Measurements from ENCODE around the gene SUMF2.
A peak's percentile ranks its signal among the peaks of the same experiment; 100 is the strongest.
"Not testable (repeated sequence)": the region's sequence is repeated elsewhere in the genome, so short reads cannot be mapped to it uniquely, and the experiment has no call there.

SUMF2 gene

GRCh38 chr7:56087445-56087844, 23.4 kb downstream of the SUMF2 start:
- DNase-seq (ENCODE audit: extremely low read depth, low read depth): no peak
- no peak for TF ChIP-seq CTCF (IDR thresholded peaks at IDR 0.05; ENCODE audit: low read depth, low read length)

DNA sequence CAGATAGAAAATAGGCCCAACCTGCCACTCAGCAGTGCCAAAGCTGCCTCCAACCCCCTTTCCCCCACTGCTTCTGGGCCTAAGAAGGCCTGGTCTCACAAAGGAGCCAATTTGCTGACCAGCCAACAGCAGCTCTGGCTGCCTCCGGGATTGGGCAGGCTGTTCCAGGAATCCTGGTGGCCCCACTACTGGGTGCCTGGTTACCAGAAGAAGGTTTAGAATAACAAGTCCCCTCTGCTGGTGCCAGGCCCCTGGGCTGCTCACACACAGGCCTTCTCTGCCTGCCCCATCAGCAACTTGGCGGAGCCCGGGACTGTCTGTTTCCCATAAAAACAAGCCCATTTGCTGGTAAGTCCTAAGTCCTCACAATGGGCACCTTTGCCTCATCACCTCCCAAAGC, 27.5 kb downstream of the SUMF2 start:
- TF ChIP-seq CTCF (IDR thresholded peaks at IDR 0.05; ENCODE audit: low read depth, low read length): no peak
- DNase-seq (ENCODE audit: extremely low read depth, low read depth): peak; percentile 39

- not testable (repeated sequence) for DNase-seq (ENCODE audit: extremely low read depth, low read depth)
These were observed 28.3 kb downstream of the SUMF2 start for GRCh38 chr7:56092388-56092787.

GRCh38 chr7:56092789-56093531, 28.9 kb downstream of the SUMF2 start, which contains the start of gene PHKG1:
TSS of gene PHKG1 (minus strand) at chr7:56092952. CDS start at chr7:56088941, 4,011 bp downstream.
- TF ChIP-seq CTCF (IDR thresholded peaks at IDR 0.05; ENCODE audit: low read depth, low read length): peak; percentile 65
- DNase-seq (ENCODE audit: extremely low read depth, low read depth): peak; percentile 82

DNA sequence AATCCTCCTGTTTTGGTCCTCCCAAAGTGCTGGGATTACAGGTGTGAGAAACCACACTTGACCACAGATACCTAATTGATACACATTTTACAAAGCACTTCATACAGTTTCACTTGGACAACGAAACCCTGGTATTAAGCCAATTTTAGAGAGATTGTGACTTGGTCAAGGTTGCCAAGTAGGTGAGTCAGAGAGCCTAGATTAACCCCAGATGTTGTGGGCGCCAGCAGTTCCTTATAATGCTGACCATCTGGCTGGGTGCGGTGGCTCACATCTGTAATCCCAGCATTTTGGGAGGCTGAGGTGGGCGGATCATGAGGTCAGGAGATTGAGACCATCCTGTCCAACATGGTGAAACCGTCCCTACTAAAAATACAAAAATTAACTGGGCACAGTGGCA, 33.6 kb downstream of the SUMF2 start:
- no peak for TF ChIP-seq CTCF (IDR thresholded peaks at IDR 0.05; ENCODE audit: low read depth, low read length)
- peak; percentile 89 for DNase-seq (ENCODE audit: extremely low read depth, low read depth)

DNA sequence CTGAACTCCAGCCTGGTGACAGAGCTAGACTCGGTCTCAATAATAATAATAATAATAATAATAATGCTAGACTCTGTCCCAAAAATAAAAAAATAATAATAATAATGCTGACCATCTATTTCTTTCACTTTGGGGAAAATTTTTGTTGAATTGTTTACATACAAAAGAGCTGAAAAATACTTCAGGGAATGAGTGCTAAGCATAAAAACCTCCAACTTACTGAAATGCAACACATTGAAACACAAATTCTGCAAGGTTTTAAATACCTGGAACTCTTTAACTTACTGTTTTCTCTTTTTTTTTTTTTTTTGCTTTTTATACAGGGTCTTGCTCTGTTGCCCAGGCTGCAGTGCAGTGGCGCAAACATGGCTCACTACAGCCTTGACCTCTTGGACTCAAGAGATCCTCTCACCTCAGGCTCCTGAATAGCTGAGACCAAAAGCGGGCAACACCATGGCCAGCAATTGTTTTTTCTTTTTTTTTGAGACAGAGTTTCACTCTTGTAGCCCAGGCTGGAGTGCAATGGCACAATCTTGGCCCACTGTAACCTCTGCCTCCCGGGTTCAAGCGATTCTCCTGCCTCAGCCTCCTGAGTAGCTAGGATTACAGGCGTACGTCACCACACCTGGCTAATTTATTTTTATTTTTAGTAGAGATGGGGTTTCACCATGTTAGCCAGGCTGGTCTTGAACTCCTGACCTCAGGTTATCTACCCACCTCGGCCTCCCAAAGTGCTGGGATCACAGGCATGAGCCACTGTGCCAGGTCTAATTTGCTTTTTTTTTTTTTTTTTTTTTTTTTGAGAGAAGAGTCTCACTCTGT, 34.3 kb downstream of the SUMF2 start:
- not testable (repeated sequence) for DNase-seq (ENCODE audit: extremely low read depth, low read depth)

DNA sequence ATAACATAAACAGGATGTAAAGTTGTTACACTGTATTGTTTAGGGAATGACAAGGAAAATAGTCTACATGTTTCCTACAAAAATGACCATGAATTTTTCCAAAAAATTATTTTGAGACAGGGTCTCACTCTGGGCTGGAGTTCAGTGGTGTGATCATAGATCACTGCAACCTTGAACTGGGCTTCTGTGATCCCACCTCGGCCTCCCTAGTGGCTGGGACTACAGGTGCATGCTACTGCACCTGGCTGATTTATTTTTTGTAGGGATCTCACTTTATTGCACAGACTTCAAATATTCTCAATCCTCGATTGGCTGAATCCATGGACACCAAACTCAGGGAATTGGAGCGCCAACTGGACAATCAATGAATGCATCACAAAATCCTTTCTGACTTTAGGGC, 35.6 kb downstream of the SUMF2 start:
- DNase-seq (ENCODE audit: extremely low read depth, low read depth): no peak
- TF ChIP-seq CTCF (IDR thresholded peaks at IDR 0.05; ENCODE audit: low read depth, low read length): no peak

GRCh38 chr7:56104138-56104537, 40.1 kb downstream of the SUMF2 start:
- DNase-seq (ENCODE audit: extremely low read depth, low read depth): not testable (repeated sequence)

DNA sequence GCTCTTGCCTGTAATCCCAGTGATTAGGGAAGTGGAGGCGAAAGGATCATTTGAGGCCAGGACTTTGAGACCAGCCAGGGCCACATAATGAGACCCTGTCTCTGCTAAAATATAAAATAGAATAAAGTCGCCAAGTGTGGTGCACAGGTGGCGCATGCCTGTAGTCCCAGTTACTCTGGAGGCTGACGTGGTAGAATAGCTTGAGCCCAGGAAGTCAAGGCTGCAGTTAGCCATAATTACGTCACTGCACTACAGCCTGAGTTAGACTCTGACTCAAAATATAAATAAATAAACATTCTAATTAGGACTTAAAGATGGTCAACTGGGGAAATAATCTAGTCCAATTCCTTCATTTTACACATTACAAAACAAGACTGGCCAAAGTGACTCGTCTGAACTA, 41.4 kb downstream of the SUMF2 start:
- TF ChIP-seq CTCF (IDR thresholded peaks at IDR 0.05; ENCODE audit: low read depth, low read length): no peak
- DNase-seq (ENCODE audit: extremely low read depth, low read depth): peak; percentile 42

All from AG09319 (cell line).